Vagina (tissue), 2 donors: ENCODE measurements around the gene FGF14.

ENCODE experiments used
- CTCF ChIP-seq, 3 experiments: fragments of 450-650 bp in 2 of 3; fragments of 200-600 bp in 1 of 3; sonication (generic) in 1 of 3; IDR thresholded peaks; one replicate each; pipeline ENCODE4 v1.5.1; 2017 to 2019; ENCODE audit warnings: antibody characterized with exemption in 3 of 3, mild to moderate bottlenecking in 2 of 3, moderate library complexity in 2 of 3
- POLR2A ChIP-seq, 2 donors: fragments of 450-650 bp; IDR thresholded peaks; one replicate each; pipeline ENCODE4 v1.6.1; 2017; ENCODE audit warnings: antibody characterized with exemption in 2 of 2, mild to moderate bottlenecking in 2 of 2, moderate library complexity in 2 of 2

DNA sequence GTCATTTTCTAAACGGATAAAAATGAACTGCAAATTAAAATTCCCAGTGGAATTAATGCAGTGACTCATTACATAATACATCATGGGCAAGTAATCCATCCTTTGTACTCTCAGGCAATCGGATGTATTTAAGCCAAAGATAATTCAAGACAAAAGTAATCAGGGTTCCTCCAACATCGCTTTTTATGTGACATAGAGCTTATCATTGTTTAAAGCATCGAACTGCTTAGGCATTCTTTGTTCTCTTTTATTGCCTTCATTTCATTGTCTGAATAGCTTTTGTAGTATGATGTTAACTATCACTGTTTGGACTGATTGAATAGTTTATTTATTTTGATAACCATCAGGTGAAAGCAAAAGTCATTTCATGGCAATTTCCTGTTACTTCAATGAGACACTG, 740.0 kb downstream of the FGF14 start:
- TF ChIP-seq CTCF (IDR thresholded peaks at IDR 0.05) = no peak
- no peak for TF ChIP-seq POLR2A (IDR thresholded peaks at IDR 0.05)
